CD4-positive, alpha-beta T cell (primary cell): ENCODE data around the gene SLC38A1. TPM values are rescaled to one million over a fixed set of nuclear protein-coding genes. Genes with fewer than 3 reads are reported as not detected.

Source experiments
- ATAC-seq: fragments of 200-7000 bp; cut with Tn5 transposase; one replicate; pipeline ENCODE4 v1.10.0; 2022; ENCODE audit warnings: mild to moderate bottlenecking; ENCODE audit not compliant: poor library complexity
- CTCF ChIA-PET: fragments of 350-600 bp; sonication (Branson Sonifier 250); formaldehyde crosslinking; loops from one replicate; lab custom pipeline; 2021; ENCODE audit warnings: antibody characterized with exemption, inconsistent platforms; lab: Charles Lee
- POLR2A ChIA-PET: fragments of 350-600 bp; sonication (Branson Sonifier 250); formaldehyde crosslinking; loops from one replicate; lab custom pipeline; 2021; ENCODE audit warnings: antibody characterized with exemption, inconsistent platforms; lab: Charles Lee
- DNase-seq, 14 experiments: peaks; one replicate each; pipeline ENCODE4 v3.0.0-alpha.2; 2013 to 2020; ENCODE audit warnings: mixed read lengths in 2 of 14
- H3K27ac ChIP-seq, 2 donors: one replicate each; pipeline versions ENCODE4 v1.5.1 to v1.7.0; 2013; ENCODE audit warnings: low read length in 2 of 2, low read depth in 1 of 2, mild to moderate bottlenecking in 1 of 2
- H3K27me3 ChIP-seq, 2 experiments: 1 replicate in 1 of 2; 2 replicates in 1 of 2; pipeline versions ENCODE4 v1.6.1 to v1.7.0; 2013; ENCODE audit warnings: low read length in 2 of 2, control low read depth in 1 of 2, mild to moderate bottlenecking in 1 of 2, moderate library complexity in 1 of 2; ENCODE audit not compliant: insufficient read depth in 2 of 2, control insufficient read depth in 1 of 2
- H3K36me3 ChIP-seq: one replicate; pipeline ENCODE4 v1.6.1; 2013; ENCODE audit warnings: low read length, control low read depth; ENCODE audit not compliant: insufficient read depth
- H3K4me1 ChIP-seq: one replicate; pipeline ENCODE4 v1.6.1; 2013; ENCODE audit warnings: low read length, control low read depth; ENCODE audit not compliant: insufficient read depth
- H3K4me3 ChIP-seq: one replicate; pipeline ENCODE4 v1.5.1; 2013; ENCODE audit warnings: mild to moderate bottlenecking, low read length, moderate library complexity
- H3K9me3 ChIP-seq, 2 experiments: 1 replicate in 1 of 2; 2 replicates in 1 of 2; pipeline versions ENCODE4 v1.6.1 to v1.7.0; 2013; ENCODE audit warnings: low read length in 2 of 2, mild to moderate bottlenecking in 2 of 2, control low read depth in 1 of 2, moderate library complexity in 1 of 2; ENCODE audit not compliant: control insufficient read depth in 1 of 2, insufficient read depth in 1 of 2
- H3K27ac Mint-ChIP-seq: one replicate; pipeline ENCODE4 v1.8.0; 2020; ENCODE audit warnings: mixed read lengths
- H3K27me3 Mint-ChIP-seq: one replicate; pipeline ENCODE4 v1.8.0; 2021; ENCODE audit warnings: mixed read lengths
- H3K36me3 Mint-ChIP-seq: one replicate; pipeline ENCODE4 v1.8.0; 2021; ENCODE audit warnings: low read depth, mixed read lengths
- H3K4me1 Mint-ChIP-seq: one replicate; pipeline ENCODE4 v1.8.0; 2021; ENCODE audit warnings: low read depth, mixed read lengths
- H3K4me3 Mint-ChIP-seq: one replicate; pipeline ENCODE4 v1.8.0; 2020; ENCODE audit warnings: mild to moderate bottlenecking, mixed read lengths
- H3K9me3 Mint-ChIP-seq: one replicate; pipeline ENCODE4 v1.8.0; 2020; ENCODE audit warnings: mixed read lengths
- intact Hi-C, 2 experiments: fragments of 100-400 bp; cut with DNase I in 1 of 2; cut with micrococcal nuclease in 1 of 2; formaldehyde crosslinking; loops; one replicate each; pipeline versions ENCODE4 v1.15.1 to v1.9.0; 2023 to 2025; cut with DNase I, micrococcal nuclease
- total RNA-seq, 174 experiments: library from RNA in 2 of 174; stranded (reverse) in 2 of 174; gene quantifications; one replicate each; pipeline ENCODE4 v1.2.3 and lab custom pipeline; 2021 to 2026
- TF ChIP-seq, protein P1 (sequence below): fragments of 200-600 bp; IDR thresholded peaks from one replicate; pipeline ENCODE4 v1.8.0; 2022; ENCODE audit warnings: antibody characterized with exemption, mild to moderate bottlenecking

SLC38A1 gene
- total RNA-seq, 2 experiments from 2014 or later: 327 to 346 TPM

DNA sequence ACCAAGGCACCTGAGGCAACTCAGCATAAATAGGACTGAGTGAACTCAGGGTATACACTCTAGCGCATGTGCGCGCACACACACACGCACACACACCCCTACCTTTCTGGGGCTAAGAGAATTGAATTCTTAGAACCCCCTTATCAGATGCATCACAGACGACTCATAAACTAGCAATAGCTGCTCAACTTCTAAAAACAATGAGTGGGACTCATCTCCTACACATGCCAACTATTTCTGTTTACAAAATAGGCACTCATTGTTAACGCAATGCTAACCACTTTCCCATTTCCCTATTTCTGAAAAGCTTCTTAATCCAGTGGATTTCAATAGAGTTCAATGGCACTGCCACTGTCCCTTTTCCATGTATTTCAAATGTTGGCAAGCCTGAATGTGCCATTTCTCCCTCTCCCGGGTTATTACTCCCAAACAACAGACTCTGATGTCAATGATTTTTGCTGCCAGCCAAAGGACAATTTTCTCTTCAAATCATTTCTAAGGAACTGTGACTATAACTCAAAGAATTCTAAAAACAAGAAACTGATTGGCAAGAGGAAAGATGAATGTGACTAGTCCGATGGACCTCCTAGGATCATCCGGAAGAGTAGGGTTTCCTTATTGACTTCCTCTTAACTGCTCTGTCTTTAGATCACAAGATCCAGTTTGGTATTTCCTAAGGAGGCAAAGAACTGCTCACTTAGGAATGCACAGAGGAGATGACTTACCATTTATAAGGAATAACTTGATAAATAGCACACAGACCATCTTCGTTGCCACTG, 48.8 kb downstream of the SLC38A1 start:
- H3K9me3 Mint-ChIP-seq: no peaks in the 10 kb centered on the region
- H3K4me1 ChIP-seq: peaks cover 78% of the 10 kb centered on the region
- H3K27ac ChIP-seq: peak overlapping the region; percentile 91 to 94
- ChIA-PET CTCF (interaction anchor here (0.8 kb wide), 1 partner anchor 95 kb away, joined by 4 read pairs; no protein-coding TSS in a partner anchor), POLR2A (interaction anchor here (0.7 to 12.7 kb wide), 5 partner anchors 14 to 51 kb away, joined by 3 to 418 read pairs (median 94); partner anchors contain the start of gene SLC38A1)
- H3K9me3 ChIP-seq: no peaks in the 10 kb centered on the region
- peak overlapping the region; percentile 96 for H3K27ac Mint-ChIP-seq
- H3K4me3 Mint-ChIP-seq: peak overlapping the region; percentile 85
- TF ChIP-seq, protein P1, sequence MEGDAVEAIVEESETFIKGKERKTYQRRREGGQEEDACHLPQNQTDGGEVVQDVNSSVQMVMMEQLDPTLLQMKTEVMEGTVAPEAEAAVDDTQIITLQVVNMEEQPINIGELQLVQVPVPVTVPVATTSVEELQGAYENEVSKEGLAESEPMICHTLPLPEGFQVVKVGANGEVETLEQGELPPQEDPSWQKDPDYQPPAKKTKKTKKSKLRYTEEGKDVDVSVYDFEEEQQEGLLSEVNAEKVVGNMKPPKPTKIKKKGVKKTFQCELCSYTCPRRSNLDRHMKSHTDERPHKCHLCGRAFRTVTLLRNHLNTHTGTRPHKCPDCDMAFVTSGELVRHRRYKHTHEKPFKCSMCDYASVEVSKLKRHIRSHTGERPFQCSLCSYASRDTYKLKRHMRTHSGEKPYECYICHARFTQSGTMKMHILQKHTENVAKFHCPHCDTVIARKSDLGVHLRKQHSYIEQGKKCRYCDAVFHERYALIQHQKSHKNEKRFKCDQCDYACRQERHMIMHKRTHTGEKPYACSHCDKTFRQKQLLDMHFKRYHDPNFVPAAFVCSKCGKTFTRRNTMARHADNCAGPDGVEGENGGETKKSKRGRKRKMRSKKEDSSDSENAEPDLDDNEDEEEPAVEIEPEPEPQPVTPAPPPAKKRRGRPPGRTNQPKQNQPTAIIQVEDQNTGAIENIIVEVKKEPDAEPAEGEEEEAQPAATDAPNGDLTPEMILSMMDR: no peak
- peaks cover 86% of the 10 kb centered on the region for H3K36me3 Mint-ChIP-seq
- H3K36me3 ChIP-seq: peaks cover 34% of the 10 kb centered on the region
- intact Hi-C loops: loop anchor here (2.0 to 10.0 kb wide), 4 partner anchors 15 to 1605 kb away; partner anchors contain the start of genes SLC38A1 (in 1 of the 2) and SLC38A2 (in 1 of the 2)
- DNase-seq (peak; percentile 55 to 91 (median 70)), ATAC-seq (peak; percentile 27)
- no peaks in the 10 kb centered on the region for H3K27me3 ChIP-seq
- peaks cover 99% of the 10 kb centered on the region for H3K4me1 Mint-ChIP-seq
- H3K27me3 Mint-ChIP-seq: no peaks in the 10 kb centered on the region
- peak overlapping the region; percentile 8 for H3K4me3 ChIP-seq

- Mint-ChIP-seq H3K27me3 (no peaks in the 10 kb centered on the region), H3K27ac (peak overlapping the region; percentile 96), H3K4me1 (peaks cover 99% of the 10 kb centered on the region), H3K4me3 (peak overlapping the region; percentile 85), H3K36me3 (peaks cover 85% of the 10 kb centered on the region), H3K9me3 (no peaks in the 10 kb centered on the region)
- H3K27ac ChIP-seq: peak overlapping the region; percentile 91 to 94
- H3K9me3 ChIP-seq: no peaks in the 10 kb centered on the region
- peak; percentile 0 for ATAC-seq
- peak in 2 of 14 experiments; percentile 23 to 66 for DNase-seq
- peak overlapping the region; percentile 24 for H3K4me3 ChIP-seq
- TF ChIP-seq, protein P1: no peak
- H3K36me3 ChIP-seq: peaks cover 26% of the 10 kb centered on the region
- intact Hi-C loops: loop anchor here (2.0 to 10.0 kb wide), 3 partner anchors 15 to 1605 kb away; partner anchors contain the start of gene SLC38A2 (in 1 of the 2)
- CTCF ChIA-PET: interaction anchor here (2.7 kb wide), 1 partner anchor 50 kb away, joined by 10 read pairs; the partner anchor contains the start of gene SLC38A1
- no peaks in the 10 kb centered on the region for H3K27me3 ChIP-seq
- POLR2A ChIA-PET: interaction anchor here (0.6 to 12.7 kb wide), 10 partner anchors 13 to 1269 kb away, joined by 3 to 418 read pairs (median 11); partner anchors contain the start of genes SCAF11 and SLC38A1
- H3K4me1 ChIP-seq: peaks cover 81% of the 10 kb centered on the region
These were observed 49.5 kb downstream of the SLC38A1 start for GRCh38 chr12:46219132-46219876.
